GM18951 (cell line): ENCODE measurements around the gene PRC1.

Source experiments
- POLR2A ChIP-seq: IDR thresholded peaks from 4 replicates; pipeline ENCODE4 v1.6.1; 2011; ENCODE audit warnings: mild to moderate bottlenecking; ENCODE audit not compliant: insufficient read length, insufficient read depth; ENCODE audit errors: extremely low read depth
- in situ Hi-C: fragments of 300-500 bp; cut with MboI; formaldehyde crosslinking; loops from one replicate; pipeline ENCODE4 v1.12.0; 2022; ENCODE audit warnings: low sequenced_read_pairs, mixed read lengths, inconsistent platforms; ENCODE audit not compliant: unreplicated experiment

The PRC1 gene

DNA sequence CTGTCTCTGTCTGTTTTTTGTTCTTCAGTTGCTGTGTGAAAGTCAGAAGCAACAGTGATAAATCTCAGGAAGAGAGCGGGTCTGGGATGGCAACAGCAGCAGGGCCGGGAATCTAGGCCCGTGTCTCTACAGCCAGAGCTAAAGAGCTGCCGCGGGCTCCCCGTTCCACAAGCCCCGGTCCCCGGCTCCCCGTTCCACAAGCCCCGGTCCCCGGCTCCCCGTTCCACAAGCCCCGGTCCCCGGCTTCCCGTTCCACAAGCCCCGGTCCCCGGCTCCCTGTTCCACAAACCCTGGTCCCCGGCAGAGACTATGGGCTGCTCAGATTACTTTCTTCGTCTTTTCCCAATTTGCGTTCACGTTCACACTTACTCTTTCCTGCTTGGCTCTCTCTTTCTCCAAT is 20.1 kb downstream of the PRC1 start:
- TF ChIP-seq POLR2A, result no peak
- in situ Hi-C loops, result no loop called here

DNA sequence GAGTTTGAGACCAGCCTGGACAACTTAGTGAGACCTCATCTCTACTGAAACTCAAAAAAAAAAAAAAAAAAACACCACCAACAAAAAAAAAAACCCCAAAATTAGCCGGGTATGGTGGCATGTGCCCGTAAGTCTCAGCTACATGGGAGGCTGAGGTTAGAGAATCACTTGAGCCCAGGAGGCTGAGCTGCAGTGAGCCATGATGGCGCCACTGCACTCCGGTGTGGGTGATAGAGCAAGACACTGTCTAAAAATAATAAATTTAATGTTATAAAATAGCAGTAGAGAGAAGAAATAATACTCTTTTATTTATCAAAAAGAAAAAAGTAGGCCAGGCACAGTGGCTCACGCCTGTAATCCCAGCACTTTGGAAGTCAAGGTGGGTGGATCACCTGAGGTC is 22.2 kb downstream of the PRC1 start:
- in situ Hi-C loops, result no loop called here
- no peak for TF ChIP-seq POLR2A

DNA sequence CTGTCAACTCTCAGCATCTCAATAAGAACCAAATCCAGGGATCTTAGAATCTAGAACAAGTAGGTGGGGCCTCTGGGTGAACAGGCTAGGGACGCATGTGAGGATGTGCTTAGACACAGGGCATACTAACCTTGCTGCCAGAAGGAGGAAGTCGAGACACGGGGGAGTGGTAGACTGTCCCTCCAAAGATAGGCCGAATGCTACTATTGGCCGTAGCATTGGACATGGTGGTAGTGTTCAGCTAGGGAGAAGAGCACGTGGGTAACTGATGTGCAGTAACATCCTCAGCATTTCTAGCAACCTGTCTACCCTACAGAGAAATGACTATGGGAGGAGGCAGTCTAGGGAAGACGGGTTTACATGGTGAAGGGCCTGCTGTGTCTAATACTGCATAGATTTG is 24.1 kb downstream of the PRC1 start:
- in situ Hi-C loops, result no loop called here
- TF ChIP-seq POLR2A, result no peak

DNA sequence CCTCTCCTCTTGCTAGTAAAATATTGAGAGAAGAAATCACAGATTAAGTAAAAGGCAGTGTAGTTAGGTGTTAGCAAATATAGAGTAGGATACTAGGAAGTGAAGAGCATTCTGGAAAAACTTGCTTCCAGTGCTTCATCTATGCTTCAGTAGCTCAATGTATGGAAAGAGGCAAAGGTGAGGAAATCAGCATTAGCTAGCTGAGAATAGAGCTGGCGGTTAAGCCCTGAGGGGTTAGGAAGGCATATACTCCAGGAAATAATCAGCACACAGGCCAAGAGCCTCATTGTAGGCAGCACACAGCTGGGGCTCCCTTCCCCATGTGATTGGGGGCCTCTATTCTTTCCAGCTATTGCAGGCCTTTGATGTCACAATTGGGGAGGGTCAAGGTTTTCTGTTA is 25.9 kb downstream of the PRC1 start:
- in situ Hi-C loops, result no loop called here

DNA sequence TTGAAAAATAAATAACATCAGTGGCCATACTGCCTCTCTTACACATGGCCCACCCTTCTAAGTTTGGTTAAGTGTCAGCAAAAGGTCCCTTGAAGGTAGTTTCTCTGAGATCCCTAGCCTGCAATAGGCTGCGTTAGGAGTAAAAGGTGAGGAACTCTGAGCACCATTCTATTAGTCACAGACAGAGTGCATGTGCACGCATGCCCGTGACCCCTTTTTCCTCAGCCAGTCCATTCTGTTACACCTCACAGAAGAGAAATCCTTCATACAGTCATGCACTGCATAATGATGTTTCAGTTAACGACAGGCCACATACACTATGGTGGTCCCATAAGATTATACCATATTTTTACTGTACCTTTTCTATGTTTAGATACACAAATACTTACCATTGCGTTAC is 27.1 kb downstream of the PRC1 start:
- in situ Hi-C loops, result no loop called here
- no peak for TF ChIP-seq POLR2A

More for the DNA sequence above, 25.9 kb downstream of the PRC1 start:
- no peak for TF ChIP-seq POLR2A

DNA sequence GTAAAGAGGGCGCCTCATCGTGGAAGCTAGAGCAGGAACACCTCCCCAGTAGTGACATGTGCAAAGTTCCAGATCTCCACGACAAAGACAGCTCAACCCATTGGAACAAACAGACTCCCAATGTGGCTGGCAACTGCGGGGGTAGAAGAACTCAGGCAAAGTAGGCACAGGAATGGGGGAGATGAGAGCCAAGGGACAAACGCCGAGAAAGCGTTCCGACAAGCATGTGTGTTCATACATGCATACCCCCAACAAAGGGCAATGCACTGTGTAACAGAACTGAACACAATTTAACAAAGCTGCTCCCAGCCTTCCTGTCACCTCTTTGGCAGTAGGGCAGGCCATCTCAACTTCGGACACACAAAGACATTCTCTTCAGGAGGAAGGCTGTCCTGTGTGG is 28.1 kb downstream of the PRC1 start:
- in situ Hi-C loops, result no loop called here
- TF ChIP-seq POLR2A, result peak; percentile 27

DNA sequence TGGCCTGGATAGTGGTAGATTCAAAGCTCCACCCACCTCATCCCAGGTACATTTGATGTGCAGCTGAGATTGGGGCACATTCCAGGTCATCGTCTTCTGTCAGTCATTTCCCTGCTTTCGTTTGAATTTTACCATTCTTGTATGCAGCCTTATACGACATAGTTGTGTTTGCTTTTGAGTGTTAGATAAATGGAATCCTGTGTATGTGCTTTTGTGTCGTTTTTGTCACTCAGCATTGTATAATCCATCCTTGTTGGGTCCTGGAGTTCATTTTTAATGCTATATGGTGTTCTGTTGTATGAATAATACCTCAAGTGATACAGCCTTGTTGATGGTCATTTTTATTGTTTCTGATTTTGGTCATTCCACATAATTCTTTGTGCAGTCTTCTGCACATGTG is 32.3 kb downstream of the PRC1 start:
- in situ Hi-C loops, result no loop called here
- peak; percentile 22 for TF ChIP-seq POLR2A

DNA sequence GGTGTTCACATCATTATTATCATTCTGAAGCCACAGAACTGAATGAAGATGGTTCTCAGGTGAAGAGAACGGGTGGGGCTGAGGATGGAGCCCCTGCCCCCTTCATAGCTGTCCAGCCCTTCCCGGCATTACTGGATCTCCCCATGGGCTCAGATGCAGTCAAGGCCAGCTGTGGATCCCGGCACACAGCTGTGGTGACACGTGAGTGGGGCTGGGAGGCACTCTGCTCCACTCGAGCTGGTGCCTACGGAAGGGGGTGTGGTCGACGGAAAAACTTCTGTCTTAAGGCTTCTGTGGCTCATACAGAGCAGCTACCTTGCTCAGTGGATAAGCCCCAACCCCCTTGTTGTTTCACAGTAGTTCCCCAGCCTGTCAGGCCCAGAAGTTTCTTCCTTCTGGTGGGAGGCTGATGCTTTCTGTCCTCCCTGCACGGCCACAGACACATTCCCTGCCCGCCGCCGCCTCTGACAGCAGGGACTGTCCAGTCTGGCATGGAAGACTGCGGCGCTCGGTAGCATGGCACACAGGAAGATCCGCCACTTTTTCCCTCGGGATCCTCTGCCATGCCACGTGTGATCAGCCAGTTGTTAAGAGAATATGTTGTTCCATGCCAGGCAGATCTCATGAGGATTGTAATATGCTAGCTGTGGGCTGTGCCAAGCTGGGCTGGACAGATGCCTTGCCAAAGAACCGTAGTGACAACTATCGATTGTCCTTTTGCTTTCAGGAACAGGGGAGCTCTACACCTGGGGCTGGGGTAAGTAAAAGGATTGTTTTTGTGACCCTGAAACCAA is 33.8 kb downstream of the PRC1 start:
- no peak for TF ChIP-seq POLR2A
- in situ Hi-C loops, result no loop called here

DNA sequence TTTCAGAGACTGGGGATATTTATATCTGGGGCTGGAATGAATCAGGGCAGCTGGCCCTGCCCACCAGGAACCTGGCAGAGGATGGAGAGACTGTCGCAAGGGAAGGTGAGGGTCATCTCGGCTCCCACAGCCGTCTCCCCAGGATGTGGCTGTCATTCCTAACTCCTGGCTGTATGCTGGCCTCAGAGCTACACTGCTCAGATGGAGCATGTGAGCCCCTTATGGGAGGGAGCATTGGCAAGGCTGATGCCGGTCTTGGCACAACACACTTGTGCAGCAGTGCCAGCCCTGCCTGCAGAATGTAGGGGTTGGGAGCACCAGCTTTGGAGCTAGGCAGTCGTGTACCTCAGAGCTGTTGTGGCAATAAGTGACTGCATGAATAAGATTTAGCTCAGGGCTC is 34.4 kb downstream of the PRC1 start:
- TF ChIP-seq POLR2A, result no peak
- in situ Hi-C loops, result no loop called here

DNA sequence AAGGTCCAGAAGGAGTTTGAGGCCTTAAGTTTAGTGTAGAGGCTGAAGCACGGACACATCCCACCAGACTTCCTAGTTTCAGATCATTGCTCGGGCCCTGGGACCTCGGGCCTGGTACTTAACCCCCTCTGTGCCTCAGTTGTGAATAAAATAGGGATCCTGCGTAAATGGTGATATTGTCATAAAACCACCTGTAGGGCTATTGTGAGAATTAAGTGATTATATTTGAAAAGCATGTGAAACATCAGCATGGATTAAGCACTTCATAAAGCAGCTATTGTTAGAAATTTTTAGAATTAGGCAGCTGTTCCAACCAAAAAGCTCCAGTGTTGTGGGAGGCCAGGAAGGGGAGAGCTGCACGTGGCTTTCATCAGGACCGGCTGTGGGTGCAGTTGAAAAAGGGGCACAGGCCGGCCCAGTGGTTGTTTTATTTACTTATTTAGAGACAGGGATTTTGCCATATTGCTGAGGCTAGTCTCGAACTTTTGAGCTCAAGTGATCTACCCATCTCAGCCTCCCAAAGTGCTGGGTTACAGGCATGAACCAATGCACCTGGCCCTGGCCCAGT is 35.2 kb downstream of the PRC1 start:
- in situ Hi-C loops, result no loop called here

DNA sequence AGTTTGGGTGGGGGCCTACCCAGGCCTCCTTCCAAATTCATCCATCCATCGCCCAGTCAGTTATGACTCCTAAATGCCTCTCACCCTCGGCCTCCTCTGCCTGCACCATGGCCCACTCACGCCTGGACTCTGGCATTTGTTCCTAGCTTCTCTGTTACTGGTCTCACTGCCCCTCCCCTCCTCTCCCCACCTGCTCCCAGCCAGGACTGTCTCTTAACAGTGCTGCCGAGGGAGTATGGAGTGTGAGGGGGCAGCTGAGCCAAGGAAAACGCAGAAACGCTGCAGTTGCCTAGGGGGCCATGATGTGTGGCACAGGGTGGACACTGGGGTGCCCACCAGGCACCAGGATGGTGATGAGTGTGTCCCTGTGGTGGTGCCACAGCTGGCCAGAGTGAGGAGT is 36.5 kb downstream of the PRC1 start:
- in situ Hi-C loops, result no loop called here
- no peak for TF ChIP-seq POLR2A

More for the DNA sequence above, 35.2 kb downstream of the PRC1 start:
- TF ChIP-seq POLR2A, result no peak

DNA sequence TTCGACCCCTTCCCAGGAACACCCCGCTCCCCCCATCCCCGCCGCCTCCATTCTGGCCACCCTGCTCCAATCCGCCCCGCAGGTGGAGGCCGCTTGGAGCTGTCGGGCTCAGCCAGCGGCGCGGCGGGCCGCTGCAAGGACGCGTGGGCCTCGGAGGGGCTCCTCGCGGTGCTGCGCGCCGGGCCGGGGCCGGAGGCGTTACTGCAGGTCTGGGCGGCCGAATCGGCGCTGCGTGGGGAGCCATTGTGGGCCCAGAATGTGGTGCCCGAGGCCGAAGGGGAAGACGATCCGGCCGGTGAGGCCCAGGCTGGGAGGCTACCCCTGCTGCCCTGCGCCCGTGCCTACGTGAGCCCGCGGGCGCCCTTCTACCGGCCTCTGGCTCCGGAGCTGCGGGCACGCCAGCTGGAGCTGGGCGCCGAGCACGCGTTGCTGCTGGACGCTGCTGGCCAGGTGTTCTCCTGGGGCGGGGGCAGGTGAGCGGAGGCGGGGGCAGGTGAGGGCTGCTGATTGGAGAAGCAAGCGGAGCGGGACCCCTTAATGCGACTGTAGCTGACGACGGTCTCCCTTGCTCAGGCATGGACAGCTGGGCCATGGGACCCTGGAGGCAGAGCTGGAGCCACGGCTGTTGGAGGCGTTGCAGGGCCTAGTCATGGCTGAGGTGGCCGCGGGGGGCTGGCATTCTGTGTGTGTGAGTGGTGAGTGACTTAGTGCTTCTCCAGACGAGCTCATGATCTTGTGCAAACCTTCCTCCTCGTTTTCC is 37.1 kb downstream of the PRC1 start:
- in situ Hi-C loops, result no loop called here
- no peak for TF ChIP-seq POLR2A

DNA sequence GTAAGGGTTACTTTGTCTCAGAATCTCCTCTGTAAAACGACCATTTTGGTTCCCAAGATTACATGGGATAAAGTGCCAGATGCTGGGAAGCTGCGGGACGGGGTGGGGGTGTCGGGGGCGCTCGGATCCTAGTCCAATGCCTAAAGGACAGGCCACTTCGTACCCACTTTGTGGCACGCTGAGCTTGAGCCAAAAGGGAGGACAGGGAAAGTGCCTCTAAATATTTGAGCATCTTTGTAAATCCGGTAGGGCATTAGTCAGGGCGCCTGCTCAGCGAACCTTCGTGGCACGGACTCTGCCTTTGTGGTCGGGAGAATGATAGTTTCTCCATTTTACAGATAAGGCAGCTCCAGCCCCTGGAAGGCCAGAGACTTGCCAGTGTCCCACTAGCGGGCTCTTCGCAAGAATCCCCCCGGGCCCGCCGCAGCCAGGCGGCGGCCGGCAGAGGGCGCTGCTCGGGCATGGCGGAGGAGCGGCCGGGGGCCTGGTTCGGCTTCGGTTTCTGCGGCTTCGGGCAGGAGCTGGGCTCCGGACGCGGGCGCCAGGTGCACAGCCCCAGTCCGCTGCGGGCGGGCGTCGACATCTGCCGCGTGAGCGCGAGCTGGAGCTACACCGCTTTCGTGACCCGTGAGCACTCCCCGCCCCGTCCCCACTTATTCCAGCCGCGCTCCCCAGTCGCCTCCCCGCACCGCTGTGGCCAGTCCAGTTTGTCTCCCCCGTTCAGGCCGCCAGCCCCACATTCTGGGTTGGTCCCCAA is 37.9 kb downstream of the PRC1 start:
- peak; percentile 20 for TF ChIP-seq POLR2A
- in situ Hi-C loops, result no loop called here
